PFSK-1 (cell line): ENCODE data around the gene PIP4K2A.

ENCODE experiments used
- POLR2AphosphoS5 ChIP-seq: IDR thresholded peaks from 2 replicates; pipeline ENCODE4 v1.6.1; 2012; ENCODE audit warnings: low read depth, mild to moderate bottlenecking, control low read depth, low read length, moderate library complexity
- TF ChIP-seq, protein P1 (sequence below), 2 experiments: IDR thresholded peaks; 2 replicates each; pipeline versions ENCODE4 v1.6.1 to v1.8.0; 2011 to 2012; ENCODE audit warnings: low read depth in 2 of 2, low read length in 2 of 2, control low read depth in 1 of 2, inconsistent platforms in 1 of 2, mild to moderate bottlenecking in 1 of 2, moderate library complexity in 1 of 2; ENCODE audit not compliant: insufficient read depth in 1 of 2

DNA sequence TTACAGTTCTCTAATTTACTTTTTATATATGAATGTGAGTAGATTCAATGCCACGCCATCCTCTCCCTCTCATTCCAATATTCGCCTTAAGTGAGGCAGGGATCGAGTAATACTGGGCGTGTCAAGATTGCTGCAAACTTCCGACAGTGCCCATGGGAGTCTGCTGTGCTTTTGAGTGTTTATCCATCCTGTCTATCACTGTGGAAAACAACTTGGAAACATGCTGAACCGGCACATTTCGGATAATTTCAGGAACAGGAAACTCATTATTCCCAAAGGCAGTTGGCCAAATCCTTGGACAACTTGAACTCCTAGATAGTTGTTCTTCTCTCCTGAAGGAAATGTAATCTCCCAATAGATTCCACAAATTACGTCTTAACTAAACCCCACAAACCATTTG is 28.5 kb downstream of the PIP4K2A start:
- no peak for TF ChIP-seq POLR2AphosphoS5
- TF ChIP-seq, protein P1, sequence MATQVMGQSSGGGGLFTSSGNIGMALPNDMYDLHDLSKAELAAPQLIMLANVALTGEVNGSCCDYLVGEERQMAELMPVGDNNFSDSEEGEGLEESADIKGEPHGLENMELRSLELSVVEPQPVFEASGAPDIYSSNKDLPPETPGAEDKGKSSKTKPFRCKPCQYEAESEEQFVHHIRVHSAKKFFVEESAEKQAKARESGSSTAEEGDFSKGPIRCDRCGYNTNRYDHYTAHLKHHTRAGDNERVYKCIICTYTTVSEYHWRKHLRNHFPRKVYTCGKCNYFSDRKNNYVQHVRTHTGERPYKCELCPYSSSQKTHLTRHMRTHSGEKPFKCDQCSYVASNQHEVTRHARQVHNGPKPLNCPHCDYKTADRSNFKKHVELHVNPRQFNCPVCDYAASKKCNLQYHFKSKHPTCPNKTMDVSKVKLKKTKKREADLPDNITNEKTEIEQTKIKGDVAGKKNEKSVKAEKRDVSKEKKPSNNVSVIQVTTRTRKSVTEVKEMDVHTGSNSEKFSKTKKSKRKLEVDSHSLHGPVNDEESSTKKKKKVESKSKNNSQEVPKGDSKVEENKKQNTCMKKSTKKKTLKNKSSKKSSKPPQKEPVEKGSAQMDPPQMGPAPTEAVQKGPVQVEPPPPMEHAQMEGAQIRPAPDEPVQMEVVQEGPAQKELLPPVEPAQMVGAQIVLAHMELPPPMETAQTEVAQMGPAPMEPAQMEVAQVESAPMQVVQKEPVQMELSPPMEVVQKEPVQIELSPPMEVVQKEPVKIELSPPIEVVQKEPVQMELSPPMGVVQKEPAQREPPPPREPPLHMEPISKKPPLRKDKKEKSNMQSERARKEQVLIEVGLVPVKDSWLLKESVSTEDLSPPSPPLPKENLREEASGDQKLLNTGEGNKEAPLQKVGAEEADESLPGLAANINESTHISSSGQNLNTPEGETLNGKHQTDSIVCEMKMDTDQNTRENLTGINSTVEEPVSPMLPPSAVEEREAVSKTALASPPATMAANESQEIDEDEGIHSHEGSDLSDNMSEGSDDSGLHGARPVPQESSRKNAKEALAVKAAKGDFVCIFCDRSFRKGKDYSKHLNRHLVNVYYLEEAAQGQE (IDR thresholded peaks at IDR 0.05; ENCODE audit: insufficient read depth in 1 of 2, low read depth in 2 of 2, low read length in 2 of 2) = 0 out of 4 replicates have a peak, but pooled peaks of 1 of the 2 experiments have one; percentile 36
